GM21447 (cell line): ENCODE results near the gene GDPD2.

Experiments used
- ATAC-seq: cut with Tn5 transposase; IDR thresholded peaks from one replicate; pipeline ENCODE4 v1.9.1; 2021; ENCODE audit not compliant: unreplicated experiment

GDPD2 gene

DNA sequence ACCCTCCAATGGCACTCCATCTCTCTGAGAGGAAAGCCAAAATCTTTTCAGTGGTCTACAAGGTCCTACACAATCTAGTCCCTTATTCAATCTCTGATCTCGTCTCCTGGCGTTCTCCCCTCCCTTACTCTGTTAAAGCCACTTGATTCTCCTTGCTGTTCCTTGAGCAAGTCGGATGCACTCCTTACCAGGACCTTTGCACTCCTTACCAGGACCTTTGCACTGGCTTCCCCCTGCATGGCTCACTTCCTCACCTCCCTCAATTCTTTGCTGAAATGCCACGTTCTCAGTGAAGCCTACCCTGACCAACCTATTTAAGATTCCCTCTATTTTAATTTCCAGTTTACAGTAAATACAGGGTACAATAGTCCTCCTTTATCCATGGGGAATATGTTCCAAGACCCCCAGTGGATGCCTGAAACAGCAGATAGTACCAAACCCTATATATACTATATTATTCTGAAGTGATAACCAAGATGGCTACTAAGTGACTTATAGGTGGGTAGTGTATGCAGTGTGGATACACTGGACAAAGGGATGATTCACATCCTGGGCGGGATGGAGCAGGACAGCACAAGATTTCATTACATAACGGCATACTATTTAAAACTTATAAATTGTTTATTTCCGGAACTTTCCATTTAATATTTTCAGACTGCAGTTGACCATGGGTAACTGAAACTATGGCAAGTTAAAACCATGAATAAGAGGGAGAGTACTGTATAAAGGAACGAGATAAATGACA, 15.0 kb downstream of the GDPD2 start:
- ATAC-seq: no peak

DNA sequence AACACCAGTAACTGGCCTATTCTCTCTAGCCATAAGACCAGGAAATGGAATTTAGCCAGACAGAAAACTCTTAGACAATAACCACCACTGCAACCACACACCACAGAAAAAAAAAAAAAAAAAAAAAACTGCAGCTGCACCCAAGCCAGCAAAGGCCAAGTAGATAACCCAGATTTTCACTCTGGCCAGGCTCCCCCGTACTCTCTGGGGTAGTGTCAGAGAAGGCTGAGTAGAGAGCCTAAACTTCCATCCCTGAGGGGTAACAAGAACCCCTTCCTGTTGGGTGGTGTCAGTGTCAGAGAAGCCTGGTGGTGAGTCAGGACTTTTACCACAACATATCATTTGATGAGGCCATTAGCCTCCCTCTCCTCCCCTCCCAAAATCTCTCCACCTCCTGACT, 15.9 kb downstream of the GDPD2 start:
- peak; percentile 34 for ATAC-seq

DNA sequence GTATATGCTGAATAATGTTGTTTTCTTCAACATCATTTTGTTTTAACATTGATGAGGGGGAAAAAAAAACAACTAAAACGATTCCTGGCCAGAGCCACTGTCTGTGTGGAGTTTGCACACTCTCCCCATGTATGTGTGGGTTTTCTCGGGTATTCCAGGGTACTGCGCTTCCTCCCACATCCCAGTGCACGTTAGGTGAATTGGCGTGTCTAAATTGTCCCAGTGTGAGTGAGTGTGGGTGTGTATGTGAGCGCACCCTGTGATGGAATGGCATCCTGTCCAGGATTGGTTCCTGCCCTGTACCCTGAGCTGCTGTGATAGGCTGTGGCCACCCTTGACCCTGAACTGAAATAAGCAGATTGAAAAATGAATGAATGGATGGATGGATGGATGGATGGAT, 19.1 kb downstream of the GDPD2 start:
- ATAC-seq: no peak

DNA sequence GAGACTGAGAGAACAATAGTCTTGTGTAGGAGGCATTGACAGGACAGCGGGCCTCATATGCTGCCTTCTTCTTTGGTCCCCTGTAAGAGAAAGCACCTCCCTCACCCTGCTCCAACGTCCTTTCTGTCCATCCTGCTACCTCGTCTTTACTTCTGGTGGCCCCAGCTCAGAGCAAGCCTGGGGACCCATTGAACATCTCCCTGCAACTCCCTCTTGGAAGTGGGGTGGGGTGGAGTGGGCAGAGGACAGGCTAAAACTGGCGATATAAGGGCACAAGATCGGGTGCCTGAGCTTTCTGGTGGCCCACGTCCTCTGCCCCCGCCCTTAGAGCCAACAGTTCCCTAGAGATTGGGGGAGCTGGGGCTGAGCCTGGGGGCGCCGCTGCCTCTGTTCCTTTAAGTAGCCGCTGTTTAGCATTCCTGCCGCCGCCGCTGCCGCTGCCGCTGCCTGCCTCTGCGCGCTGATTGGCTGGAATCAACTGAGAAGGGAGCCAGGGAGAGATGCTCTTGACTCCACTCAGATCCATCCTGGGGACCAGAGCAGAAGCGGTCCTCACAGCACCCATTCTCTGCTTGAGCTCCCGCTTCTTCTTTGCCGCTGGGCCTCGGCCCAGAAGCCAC, 21.3 kb downstream of the GDPD2 start, which contains the start of gene DLG3:
Gene DLG3, plus strand, starts transcription at position 510 of the 620 bp plus-strand sequence. CDS start 367 bp downstream, outside the sequence.
- no peak for ATAC-seq

DNA sequence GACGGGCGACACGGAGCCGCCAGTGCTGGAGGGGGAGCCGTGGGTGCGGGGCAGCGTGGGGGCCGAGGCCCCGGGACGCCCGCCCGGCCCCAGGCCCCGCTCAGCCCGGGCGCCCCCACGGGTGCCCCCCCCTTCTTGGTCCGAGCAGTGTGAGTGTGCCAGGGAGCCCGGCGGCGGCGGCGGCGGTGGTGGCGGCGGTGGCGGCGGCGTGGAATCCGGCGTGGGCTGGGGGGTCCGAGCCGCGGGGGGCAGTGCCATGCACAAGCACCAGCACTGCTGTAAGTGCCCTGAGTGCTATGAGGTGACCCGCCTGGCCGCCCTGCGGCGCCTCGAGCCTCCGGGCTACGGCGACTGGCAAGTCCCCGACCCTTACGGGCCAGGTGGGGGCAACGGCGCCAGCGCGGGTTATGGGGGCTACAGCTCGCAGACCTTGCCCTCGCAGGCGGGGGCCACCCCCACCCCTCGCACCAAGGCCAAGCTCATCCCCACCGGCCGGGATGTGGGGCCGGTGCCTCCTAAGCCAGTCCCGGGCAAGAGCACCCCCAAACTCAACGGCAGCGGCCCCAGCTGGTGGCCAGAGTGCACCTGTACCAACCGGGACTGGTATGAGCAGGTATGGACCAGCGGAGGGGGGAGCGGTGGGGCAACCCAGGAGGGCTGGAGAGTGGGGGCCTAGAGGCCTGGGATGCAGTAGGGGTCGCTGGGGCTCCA, 22.0 kb downstream of the GDPD2 start:
- no peak for ATAC-seq

DNA sequence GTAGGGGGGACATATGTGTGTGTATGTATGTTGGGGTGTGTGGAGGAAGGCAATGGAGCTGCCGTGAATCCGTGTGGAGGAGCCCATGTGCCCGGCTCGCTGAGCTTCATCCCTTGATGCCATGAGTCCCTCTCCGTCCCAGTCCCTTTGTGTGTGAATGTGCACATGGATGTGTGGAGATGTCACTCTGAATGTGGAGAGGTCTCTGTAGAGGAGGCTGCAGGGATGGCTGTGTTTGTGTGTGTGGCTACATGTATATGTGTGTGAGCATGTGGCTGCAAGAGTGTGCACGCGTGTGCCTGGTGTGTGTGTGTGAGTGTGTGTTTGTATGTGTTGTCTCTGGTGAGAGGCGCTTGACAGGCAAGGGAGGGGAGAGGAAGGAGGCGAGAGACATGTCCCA, 22.8 kb downstream of the GDPD2 start:
- ATAC-seq: no peak

DNA sequence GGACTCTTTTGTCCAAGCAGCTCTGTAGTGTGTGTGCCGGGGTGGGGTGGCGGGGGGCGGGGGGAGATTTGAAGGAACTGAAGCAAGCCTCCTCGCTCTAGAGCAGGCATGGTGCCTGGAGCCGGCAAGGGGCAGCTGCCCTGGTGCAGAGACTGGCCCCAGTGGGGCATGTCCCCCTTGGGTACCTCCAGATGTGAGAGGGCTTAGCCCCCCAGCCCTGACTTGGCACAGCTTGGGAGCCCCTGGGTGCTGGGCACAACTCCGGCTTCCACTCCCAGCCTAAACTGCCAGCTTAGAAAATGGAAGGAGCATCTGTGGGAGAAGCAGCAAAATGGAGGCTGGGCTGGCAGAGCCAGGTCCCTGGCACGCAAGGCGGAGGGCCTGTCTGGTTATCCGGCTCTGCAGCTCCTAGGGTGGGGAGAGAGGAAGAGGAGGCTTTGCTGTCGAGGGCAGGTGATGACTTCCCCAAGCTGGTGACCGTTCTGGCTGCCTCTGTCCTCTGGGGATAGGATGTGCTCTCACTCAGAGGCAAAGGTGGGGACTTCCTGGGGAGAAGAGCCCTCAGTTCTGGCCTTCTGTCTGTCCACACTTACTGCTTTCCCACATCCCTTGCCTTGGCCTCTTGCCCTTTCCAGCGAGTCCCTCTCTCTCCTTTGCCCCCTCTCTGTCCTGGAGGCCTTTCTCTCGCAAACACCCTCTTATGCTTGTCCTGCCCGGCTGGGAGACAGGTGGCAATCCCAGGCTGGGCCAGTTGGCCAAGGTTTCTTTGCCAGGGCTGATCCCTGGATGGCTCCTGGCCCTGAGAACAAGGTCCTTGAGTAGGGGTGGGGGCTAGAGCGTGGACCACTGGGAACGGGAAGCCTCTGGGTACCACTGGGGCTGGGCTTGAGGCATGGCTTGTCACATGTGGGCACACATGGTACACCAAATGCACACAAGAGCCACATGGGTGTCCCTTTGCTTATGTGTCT, 23.6 kb downstream of the GDPD2 start:
- no peak for ATAC-seq

DNA sequence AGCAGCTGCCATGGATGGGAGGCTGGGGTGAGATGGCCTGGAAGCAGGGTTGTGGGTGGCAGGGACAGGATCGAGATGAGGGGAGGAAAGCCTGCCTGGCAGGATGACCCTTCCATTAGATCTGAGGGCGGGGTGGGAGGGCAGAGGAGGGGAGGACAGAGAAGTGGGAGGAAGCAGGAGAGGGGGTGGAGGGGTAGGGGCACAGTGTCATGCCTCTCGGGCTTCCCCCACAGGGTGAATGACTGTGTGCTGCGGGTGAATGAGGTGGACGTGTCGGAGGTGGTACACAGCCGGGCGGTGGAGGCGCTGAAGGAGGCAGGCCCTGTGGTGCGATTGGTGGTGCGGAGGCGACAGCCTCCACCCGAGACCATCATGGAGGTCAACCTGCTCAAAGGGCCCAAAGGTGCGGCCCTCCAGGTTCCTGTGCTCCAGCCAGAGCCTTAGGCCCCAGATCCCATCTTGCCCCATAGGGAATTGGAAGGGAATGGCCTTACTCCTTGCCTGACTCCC, 26.4 kb downstream of the GDPD2 start:
- ATAC-seq: no peak

DNA sequence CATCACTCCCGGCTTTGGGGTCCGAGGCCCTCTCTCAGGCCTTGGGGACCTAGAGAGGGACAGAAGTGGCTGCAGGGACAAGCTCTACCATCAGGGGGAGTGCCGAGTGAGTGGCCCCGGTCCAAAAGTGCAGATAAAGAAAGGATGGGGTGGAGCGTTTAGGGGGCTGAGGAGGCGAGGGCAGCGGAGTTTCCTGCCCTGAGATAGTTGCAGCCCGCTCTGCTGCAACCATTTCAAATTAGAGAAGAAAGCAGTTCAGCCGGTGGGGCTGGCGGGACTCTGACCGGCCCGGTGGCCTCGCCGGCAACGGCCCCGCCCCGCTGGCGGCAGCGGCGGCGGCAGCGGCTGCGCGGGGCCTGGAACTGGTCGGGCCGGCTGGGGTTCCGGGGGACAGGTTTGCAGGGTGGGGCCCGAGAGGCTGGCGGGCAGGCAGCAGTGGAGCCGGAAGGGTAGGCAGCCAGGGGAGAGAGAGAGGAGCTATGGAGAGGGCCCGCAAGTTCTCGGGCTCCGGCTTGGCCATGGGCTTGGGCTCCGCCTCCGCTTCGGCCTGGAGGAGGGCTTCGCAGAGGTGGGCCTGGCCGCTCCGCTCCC, 29.1 kb downstream of the GDPD2 start:
- ATAC-seq: peak; percentile 37

DNA sequence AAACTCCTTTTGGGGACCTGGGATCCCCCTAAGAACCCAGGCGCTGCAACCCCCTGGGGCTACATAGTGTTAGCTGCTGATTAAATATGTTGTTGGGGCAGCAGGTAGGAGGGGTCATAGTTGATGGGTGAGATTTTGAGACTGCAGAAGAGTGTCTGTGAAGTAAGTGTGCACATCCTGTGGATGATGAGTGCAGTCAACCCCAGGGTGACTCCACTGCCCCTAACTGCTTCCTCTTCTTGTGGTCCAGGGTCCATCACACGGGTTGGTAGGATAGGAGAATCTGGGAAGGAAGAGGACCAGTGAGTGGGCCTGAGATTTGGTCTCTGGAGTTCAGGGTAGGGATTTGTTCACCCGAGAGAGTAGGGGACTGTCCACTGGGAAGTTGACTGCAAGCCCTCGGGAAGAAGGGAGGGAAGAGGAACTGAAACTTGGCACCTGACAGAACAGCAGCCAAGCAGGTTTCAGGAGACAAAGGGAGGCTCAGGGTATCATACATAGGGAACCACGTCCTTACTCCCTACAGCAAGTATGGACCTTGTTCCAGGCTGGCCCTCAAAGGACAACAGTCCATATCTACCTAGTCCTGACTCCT, 30.0 kb downstream of the GDPD2 start:
- ATAC-seq: no peak

DNA sequence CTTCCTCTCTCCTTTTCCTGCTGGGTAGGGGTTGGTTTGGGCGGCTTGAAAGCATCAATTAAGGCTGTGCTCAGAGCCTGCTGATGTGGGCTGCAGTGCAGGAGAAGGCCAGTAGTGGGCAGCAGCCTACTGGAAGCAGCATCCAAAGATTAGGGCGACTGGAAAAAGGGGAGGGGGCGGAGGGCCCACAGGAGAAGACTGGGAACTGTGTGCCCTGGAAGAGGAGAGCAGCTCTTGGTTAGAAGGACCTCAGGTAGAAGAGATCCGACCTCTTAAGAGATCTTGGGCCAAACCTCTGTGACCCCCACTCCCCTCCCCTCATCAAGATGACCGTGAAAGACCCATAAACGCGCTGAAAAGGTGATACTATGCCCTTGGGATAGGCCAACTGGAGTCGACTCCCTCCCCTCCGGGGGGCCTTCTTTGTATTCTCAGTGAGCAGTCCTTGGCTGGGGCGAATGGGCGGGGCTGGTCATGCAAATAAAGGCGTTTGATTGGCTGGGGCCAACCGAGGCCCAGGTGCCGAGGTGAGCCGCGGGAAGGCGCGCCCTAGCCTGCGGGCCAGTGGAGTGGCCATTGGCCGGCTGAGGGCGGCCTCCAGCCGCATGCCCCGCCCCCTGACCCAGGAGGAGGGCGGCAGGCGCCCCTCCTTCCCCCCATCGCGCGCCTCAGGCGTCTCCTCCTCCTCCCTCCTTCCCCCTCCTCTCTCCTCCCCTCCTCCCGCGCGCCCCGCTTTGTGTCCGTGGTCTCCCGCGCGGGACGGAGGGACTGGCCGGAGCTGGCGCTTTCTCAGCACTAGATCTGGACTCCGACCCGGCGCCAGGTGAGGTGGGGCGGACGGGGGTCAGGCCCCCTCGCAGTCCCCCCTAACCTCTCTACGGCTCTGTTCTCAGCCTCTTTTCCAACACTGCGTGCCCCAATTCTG, 31.6 kb downstream of the GDPD2 start:
- peak; percentile 56 for ATAC-seq

DNA sequence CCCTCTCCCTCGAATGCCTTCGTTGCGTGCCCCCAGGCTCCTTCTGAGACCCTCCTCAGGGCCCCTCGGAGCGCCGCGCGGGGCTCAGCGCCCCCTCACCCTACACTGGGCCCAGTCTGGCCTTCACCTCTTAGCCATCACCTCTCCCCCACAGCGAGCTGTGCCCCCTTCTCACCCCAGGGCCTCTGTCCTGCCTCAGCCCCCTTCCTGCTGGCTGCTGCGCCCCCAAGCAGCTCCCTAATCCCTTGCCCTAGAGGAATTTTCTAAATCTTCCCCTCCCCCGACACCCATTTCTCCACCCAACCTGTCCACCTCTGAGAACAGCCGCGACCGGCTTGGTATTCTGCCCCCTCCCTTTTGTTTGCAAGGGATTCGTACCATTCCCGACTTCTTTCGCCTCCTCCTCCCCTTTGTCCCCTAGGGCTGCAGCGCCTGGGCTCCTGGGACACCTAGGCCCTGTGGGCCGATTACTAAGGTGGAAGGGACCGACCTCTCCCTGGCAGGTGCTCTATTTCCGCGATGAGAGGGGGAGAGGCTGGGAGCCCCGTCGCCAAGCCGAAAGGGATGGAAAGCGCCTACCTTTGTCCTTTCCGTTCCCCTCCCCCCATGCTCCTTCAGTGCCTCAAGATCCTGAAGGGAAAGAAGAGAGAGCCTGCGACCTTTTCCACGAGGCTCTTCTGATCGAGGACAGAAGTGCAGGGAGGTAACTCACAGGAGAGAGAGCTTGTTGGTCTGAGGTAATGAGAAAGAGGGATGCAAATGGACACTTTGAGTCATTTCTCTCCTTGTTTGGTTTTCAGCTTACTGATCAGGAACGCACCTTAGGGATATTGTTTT, 32.5 kb downstream of the GDPD2 start:
- peak; percentile 26 for ATAC-seq

DNA sequence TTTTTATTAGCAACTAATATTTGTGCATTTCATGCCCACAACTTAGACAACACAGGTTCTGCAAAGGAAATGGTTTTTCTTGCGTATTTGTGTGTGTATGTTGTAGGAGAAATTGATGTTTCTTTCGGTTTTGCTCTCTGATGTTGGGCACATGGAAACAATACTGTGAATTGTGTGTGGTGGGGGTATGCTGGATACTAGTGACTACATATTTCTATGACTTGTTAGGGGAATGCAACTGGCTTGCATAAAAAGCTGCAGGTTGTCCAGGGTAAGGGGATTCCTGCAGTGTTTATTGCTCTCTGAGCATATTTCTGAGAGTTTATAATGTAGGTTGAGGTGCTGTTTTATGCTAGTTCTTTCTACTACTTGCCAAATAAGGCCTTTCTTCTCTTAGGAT, 33.1 kb downstream of the GDPD2 start:
- no peak for ATAC-seq

DNA sequence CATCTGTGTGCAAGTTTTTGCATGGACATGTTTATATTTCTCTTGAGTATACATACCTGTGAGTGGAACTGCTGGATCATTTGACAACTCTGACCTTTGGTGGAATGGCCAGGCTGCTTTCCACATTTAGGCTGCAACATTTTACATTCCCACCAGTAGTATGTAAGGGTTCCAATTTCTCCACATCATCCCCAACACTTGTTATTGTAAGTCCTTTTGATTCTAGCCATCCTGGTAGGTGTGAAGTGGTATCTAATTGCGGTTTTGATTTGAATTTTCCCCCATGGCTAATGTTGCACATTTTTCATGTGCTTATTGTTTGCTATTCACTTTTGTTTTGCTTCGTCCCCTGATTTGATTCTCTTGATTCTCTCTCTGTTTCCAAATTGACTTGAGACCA, 37.9 kb downstream of the GDPD2 start:
- ATAC-seq: no peak

DNA sequence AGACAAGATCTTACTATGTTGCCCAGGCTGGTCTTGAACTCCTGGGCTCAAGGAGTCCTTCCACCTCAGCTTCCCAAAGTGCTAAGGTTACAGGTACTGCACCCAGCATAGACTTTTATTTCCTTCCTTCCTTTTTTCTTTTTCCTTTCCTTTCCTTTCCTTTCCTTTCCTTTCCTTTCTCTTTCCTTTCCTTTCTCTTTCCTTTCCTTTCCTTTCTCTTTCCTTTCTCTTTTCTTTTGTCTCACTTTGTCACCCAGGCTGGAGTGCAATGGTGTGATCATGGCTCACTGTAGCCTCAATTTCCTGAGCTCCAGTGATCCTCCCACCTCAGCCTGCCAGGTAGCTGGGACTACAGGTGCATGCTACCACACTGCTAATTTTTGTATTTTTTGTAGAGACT, 40.9 kb downstream of the GDPD2 start:
- no peak for ATAC-seq

DNA sequence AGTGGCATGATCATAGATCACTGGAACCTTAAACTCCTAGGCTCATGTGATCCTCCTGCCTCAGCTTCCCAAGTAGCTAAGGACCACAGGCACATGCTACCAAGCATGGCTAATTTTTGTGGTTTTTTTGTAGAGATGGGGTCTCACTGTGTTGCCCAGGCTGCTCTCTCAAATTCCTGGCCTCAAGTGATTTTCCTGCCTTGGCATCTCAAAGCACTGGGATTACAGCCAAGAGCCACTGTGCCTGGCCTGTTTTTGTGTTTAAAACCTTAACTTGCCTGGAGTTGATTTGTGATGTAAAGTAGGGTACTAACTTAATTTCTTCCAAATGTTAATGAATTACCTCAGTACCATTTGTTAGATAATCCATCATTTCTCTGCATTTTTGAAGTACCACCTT, 43.9 kb downstream of the GDPD2 start:
- ATAC-seq: no peak

DNA sequence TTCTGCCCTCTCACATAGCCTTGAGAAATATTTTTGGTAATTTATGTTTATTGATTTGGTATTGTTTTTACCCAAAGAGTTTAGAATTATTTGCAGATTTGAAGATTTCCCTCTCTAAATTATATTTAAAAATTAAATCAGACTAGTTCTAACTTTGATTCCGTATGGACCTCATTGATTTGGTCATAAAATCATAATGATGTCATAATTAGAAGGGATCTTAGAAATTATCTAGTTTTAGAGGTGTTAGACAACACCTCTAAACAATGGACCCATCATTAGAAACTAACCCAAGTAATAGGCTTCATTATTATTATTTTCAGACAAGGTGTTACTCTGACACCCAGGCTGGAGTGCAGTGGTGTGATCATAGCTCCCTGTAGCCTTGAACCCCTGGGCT, 45.6 kb downstream of the GDPD2 start:
- no peak for ATAC-seq

DNA sequence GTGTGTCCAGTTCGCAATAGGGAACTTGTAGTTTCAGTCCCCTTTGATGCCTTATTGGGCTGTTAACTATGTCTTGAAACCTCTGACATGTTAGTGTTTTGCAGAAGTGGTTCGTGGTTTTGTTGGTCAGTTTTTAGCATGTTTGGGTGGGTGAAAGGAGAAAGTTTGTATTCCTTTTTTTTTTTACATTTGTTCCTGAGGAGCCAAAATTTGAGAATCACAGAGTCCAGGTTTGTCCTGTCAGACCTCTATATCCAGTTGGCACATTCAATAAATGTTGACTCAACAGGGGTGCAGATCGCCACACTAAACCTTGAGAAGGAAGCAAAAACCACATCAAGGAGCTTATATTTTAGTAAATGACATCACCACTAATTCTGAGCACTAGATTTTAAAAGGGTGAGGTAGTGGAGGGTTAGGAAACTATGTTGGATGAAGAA, 47.8 kb downstream of the GDPD2 start:
- ATAC-seq: peak; percentile 80
